Testis (tissue), 3 donors: ENCODE results near the gene RASAL2. TPM values are rescaled to one million over a fixed set of nuclear protein-coding genes. Genes with fewer than 3 reads are reported as not detected.

Source experiments
- DNase-seq: peaks from one replicate; pipeline ENCODE4 v3.0.0-alpha.2; 2019
- H3K27ac ChIP-seq, 2 donors: fragments of 200-600 bp; sonication (generic); one replicate each; pipeline ENCODE4 v1.5.1; 2019
- H3K27me3 ChIP-seq: fragments of 200-600 bp; sonication (generic); one replicate; pipeline ENCODE4 v1.5.1; 2019
- H3K36me3 ChIP-seq: fragments of 200-600 bp; sonication (generic); one replicate; pipeline ENCODE4 v1.5.1; 2017; ENCODE audit warnings: low read depth; ENCODE audit errors: missing control alignments
- H3K4me1 ChIP-seq: fragments of 200-600 bp; sonication (generic); one replicate; pipeline ENCODE4 v1.5.1; 2019
- H3K4me3 ChIP-seq, 2 donors: fragments of 200-600 bp; sonication (generic); one replicate each; pipeline ENCODE4 v1.5.1; 2017 to 2019
- H3K9me3 ChIP-seq: fragments of 200-600 bp; sonication (generic); one replicate; pipeline ENCODE4 v1.5.1; 2017
- CTCF ChIP-seq, 3 experiments: fragments of 450-650 bp in 2 of 3; fragments of 200-600 bp in 1 of 3; sonication (generic) in 1 of 3; IDR thresholded peaks; one replicate each; pipeline ENCODE4 v1.5.1; 2016 to 2019; ENCODE audit warnings: antibody characterized with exemption in 3 of 3, mild to moderate bottlenecking in 2 of 3, moderate library complexity in 1 of 3
- POLR2A ChIP-seq: fragments of 450-650 bp; IDR thresholded peaks from one replicate; pipeline ENCODE4 v1.6.1; 2017; ENCODE audit warnings: antibody characterized with exemption, mild to moderate bottlenecking, moderate library complexity
- WGBS, 2 donors: methylation state at CpG; one replicate each; pipeline ENCODE4 v1.1.5; 2018; 5-methylcytosine and 5-hydroxymethylcytosine counted together
- intact Hi-C: fragments of 100-400 bp; cut with DNase I; formaldehyde crosslinking; loops from one replicate; pipeline ENCODE4 v1.15.1; 2023; ENCODE audit warnings: low total_unique reads
- polyA plus RNA-seq: library from polyadenylated mRNA; stranded (reverse); fragments of 350-450 nt; fragmentation: Illumina TruSeq; extraction: RNeasy Lipid Tissue Mini Kit (QIAGEN cat#74804); gene quantifications from one replicate; pipeline ENCODE4 v1.2.3, GENCODE V29; 2014; ENCODE audit warnings: low read depth, low replicate concordance; ENCODE audit not compliant: insufficient read depth
- total RNA-seq, 2 donors: library from RNA; depleted of rRNA; stranded (reverse); fragments of >200 nt; gene quantifications; one replicate each; pipeline ENCODE4 v1.2.3, GENCODE V29; 2016

The RASAL2 gene
- total and polyA plus RNA-seq, 3 donors from 2014 or later = 25.9 to 41.7 (median 39.6) TPM

DNA sequence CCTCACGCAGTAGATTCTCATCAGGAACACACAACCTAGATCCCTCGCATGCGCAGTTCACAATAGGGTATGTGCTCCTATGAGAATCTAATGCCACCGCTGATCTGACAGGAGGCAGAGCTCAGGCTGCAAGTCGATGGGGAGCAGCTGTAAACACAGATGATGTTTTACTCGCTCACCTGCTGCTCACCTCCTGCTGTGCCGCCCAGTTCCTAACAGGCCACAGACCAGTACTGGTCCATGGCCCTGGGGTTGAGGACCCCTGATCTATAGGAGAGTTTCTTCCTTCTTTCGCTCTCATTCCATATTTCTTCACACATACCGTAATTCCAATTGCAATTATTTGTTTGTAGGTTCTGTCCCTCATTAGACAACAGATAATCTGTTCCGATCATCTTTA is 299.5 kb downstream of the RASAL2 start:
- no peaks in the 10 kb centered on the region for H3K36me3 ChIP-seq
- no peak overlapping the region for H3K27ac ChIP-seq
- H3K27me3 ChIP-seq = no peaks in the 10 kb centered on the region
- H3K4me3 ChIP-seq = no peak overlapping the region
- intact Hi-C loops = no loop called here
- 89 to 91% methylated on average over 9 to 10 of the region's 10 CpGs for WGBS, 2 donors
- TF ChIP-seq CTCF (IDR thresholded peaks at IDR 0.05) = no peak
- no peak for TF ChIP-seq POLR2A
- H3K4me1 ChIP-seq = no peaks in the 10 kb centered on the region
- no peak for DNase-seq
- no peaks in the 10 kb centered on the region for H3K9me3 ChIP-seq

- TF ChIP-seq CTCF (IDR thresholded peaks at IDR 0.05) = no peak
- no peak for TF ChIP-seq POLR2A
- no peaks in the 10 kb centered on the region for H3K9me3 ChIP-seq
- H3K4me1 ChIP-seq = no peaks in the 10 kb centered on the region
- no peaks in the 10 kb centered on the region for H3K27me3 ChIP-seq
- intact Hi-C loops = no loop called here
- no peaks in the 10 kb centered on the region for H3K36me3 ChIP-seq
- DNase-seq = no peak
- no peak overlapping the region for H3K4me3 ChIP-seq
- no peak overlapping the region for H3K27ac ChIP-seq
These were observed 302.9 kb downstream of the RASAL2 start for GRCh38 chr1:178396789-178397188.

- no peaks in the 10 kb centered on the region for H3K27me3 ChIP-seq
- DNase-seq = no peak
- WGBS, 2 donors = 88% methylated on average over 2 of the region's 2 CpGs
- H3K4me1 ChIP-seq = no peaks in the 10 kb centered on the region
- TF ChIP-seq CTCF (IDR thresholded peaks at IDR 0.05) = no peak
- TF ChIP-seq POLR2A = no peak
- no peaks in the 10 kb centered on the region for H3K9me3 ChIP-seq
- no peaks in the 10 kb centered on the region for H3K36me3 ChIP-seq
- H3K4me3 ChIP-seq = no peak overlapping the region
- intact Hi-C loops = no loop called here
- H3K27ac ChIP-seq = no peak overlapping the region
These were observed 303.8 kb downstream of the RASAL2 start for GRCh38 chr1:178397678-178398077.

DNA sequence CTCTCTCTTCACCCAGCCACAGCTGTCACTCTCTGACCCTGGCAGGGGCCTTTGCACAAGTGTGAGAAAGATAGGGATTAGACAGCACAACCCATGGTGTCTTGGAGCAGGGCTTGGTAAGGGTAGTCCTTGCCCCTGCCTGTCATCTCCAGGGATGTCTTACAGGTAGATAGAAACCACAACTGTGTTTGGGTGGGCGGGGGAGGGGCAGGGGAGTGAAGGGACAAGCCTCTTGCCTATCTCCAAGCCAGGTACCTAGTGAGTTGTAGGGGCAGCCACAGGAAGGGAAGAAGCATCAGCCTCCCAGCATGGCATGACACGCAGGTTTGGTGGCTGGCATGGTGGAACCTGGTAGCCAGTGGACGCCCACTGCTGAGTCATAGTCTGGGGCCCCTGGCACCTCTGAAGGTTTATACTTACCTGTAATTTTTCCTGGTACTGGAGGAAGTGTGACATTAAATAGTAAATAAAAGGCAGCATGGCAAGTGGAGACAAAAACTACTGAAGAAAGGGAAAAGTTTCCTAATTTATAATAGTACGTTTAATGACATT is 305.3 kb downstream of the RASAL2 start:
- TF ChIP-seq POLR2A = no peak
- TF ChIP-seq CTCF (IDR thresholded peaks at IDR 0.05) = no peak
- intact Hi-C loops = no loop called here
- DNase-seq = no peak
- no peaks in the 10 kb centered on the region for H3K27me3 ChIP-seq
- H3K4me1 ChIP-seq = no peaks in the 10 kb centered on the region
- 95% methylated on average over 4 of the region's 4 CpGs for WGBS, 2 donors
- no peaks in the 10 kb centered on the region for H3K36me3 ChIP-seq
- H3K9me3 ChIP-seq = no peaks in the 10 kb centered on the region
- H3K27ac ChIP-seq = no peak overlapping the region
- no peak overlapping the region for H3K4me3 ChIP-seq

- Histone ChIP-seq H3K4me3 (no peak overlapping the region), H3K27me3 (no peaks in the 10 kb centered on the region), H3K27ac (no peak overlapping the region), H3K4me1 (no peaks in the 10 kb centered on the region), H3K36me3 (no peaks in the 10 kb centered on the region), H3K9me3 (no peaks in the 10 kb centered on the region)
- WGBS, 2 donors = 100% methylated on average over 1 of the region's 1 CpG
- TF ChIP-seq CTCF (IDR thresholded peaks at IDR 0.05) = no peak
- no peak for TF ChIP-seq POLR2A
- DNase-seq = no peak
- intact Hi-C loops = no loop called here
These were observed 311.2 kb downstream of the RASAL2 start for GRCh38 chr1:178405137-178405536.
